NT2/D1 (cell line): ENCODE data around the gene MMS19.

Experiments
- SUZ12 ChIP-seq: IDR thresholded peaks from 2 replicates; pipeline ENCODE4 v1.6.1; 2011; ENCODE audit not compliant: insufficient read length, insufficient read depth; ENCODE audit errors: extremely low read depth
- ZNF274 ChIP-seq: IDR thresholded peaks from 2 replicates; pipeline ENCODE4 v1.6.1; 2011; ENCODE audit warnings: mild to moderate bottlenecking, low read depth, low read length

- TF ChIP-seq ZNF274, result no peak
- TF ChIP-seq SUZ12, result no peak
These were observed 1.5 kb upstream of the MMS19 start for GRCh38 chr10:97499561-97500296.
